ENCODE results near the gene SMYD3. TPM values are rescaled to one million over a fixed set of nuclear protein-coding genes. Genes with fewer than 3 reads are reported as not detected.

Gene SMYD3
- total RNA-seq, 4 donors from 2014 or later, result 33.7 to 105 (median 51.4) TPM

DNA sequence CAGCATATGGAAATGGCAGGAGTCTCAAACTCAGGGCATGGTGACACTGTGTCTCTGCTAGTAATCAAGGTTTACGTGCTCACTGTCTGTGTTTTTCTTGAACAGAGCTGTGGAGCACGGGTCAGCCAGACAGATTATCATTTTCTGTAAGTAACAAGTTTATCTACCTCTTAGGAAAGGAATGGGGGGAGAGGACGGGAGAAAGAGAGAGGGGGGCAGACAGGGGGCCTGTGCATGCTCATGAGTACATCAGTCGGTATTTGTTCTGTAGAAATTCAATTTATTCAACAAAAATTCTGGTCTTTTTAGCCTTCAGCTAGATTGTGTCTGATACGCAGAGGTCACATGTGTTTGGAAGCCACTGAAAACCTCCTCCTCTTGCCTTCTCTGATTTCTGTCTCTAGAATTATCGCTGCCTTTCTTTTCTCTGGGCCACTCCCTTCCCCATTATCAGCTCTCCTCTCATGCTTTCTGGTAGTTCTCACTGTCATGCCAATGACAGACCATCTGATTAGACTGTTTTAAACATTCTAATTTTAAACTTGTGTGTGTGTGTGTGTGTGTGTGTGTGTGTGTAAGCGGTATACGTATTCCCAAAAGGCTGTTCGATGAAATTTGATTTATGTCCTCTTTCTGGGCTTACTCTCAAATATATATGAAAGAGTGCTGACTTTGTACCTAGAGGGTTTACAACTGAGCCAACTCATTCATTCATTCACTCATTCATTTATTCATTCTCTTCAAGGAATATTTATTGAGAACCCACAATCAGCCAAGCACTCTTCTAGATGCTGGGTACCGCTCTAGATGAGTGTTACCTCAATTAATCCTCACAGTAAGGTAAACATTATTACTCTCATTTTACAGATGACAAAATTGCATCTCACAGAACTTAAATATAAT is 715.4 kb downstream of the SMYD3 start:
- no peak for DNase-seq
- H3K27me3 ChIP-seq, result no peaks in the 10 kb centered on the region
- intact Hi-C loops (cut with DNase I), result no loop called here
- H3K4me3 ChIP-seq (replicated peaks in 1 of 3), result no peak overlapping the region
- H3K9me3 ChIP-seq, result no peaks in the 10 kb centered on the region
- TF ChIP-seq POLR2A (IDR thresholded peaks at IDR 0.05) (no peak), CTCF (IDR thresholded peaks at IDR 0.05) (no peak)
- WGBS, 2 donors, result 79 to 82% methylated on average over 10 of the region's 10 CpGs
- H3K36me3 ChIP-seq, result no peaks in the 10 kb centered on the region
- no peak overlapping the region for H3K27ac ChIP-seq
- no peaks in the 10 kb centered on the region for H3K4me1 ChIP-seq

DNA sequence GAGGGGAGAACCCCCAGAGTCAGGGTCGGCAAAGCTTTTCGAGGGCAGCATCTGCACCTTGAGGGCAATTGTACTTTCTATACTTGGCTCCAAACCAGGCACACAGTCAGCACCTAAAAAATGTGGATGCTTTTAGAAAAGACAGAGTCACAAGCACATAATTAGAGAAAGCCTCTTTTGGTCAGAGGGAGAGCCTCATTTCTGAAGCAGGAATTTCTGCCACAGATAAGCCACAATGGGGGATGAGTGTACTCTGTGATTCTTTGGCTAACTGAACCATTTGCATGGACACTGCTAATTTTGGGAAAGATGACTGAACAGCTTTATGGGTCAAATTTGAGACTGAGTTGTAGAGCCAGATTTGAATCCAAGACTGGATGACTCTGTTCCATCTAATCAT is 716.6 kb downstream of the SMYD3 start:
- intact Hi-C loops (cut with DNase I), result no loop called here
- H3K36me3 ChIP-seq, result no peaks in the 10 kb centered on the region
- DNase-seq, result no peak
- no peak overlapping the region for H3K4me3 ChIP-seq (replicated peaks in 1 of 3)
- no peak overlapping the region for H3K27ac ChIP-seq
- no peaks in the 10 kb centered on the region for H3K4me1 ChIP-seq
- WGBS, 2 donors, result 88 to 96% methylated on average over 2 of the region's 2 CpGs
- TF ChIP-seq POLR2A (IDR thresholded peaks at IDR 0.05) (no peak), CTCF (IDR thresholded peaks at IDR 0.05) (no peak)
- H3K9me3 ChIP-seq, result no peaks in the 10 kb centered on the region
- H3K27me3 ChIP-seq, result no peaks in the 10 kb centered on the region

DNA sequence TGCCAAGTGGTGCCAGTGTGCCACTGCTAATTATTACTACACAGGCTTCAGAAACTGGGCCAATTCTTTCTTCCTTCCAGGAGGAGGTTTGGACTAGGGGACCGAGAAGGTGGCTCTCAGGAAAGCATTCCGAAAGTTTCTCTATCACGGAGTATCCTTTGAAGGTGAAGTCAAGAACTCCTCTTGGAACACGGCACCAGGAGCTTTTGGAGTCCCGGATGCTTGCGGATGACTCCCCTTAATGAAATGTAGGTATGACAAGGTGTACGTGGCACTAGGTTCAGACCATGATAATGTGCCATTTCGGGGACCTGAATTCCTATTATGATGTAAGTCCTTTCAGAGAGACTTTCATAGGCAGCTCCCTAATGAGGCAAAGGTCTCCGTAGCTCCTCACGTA is 718.2 kb downstream of the SMYD3 start:
- Histone ChIP-seq H3K4me3 (replicated peaks in 1 of 3) (no peak overlapping the region), H3K9me3 (no peaks in the 10 kb centered on the region), H3K4me1 (no peaks in the 10 kb centered on the region), H3K27me3 (no peaks in the 10 kb centered on the region), H3K36me3 (no peaks in the 10 kb centered on the region), H3K27ac (no peak overlapping the region)
- DNase-seq, result no peak
- intact Hi-C loops (cut with DNase I), result no loop called here
- 96 to 98% methylated on average over 10 of the region's 10 CpGs for WGBS, 2 donors
- TF ChIP-seq CTCF (IDR thresholded peaks at IDR 0.05), result no peak
- TF ChIP-seq POLR2A (IDR thresholded peaks at IDR 0.05), result no peak

GRCh38 chr1:245788269-245788668 is 718.8 kb downstream of the SMYD3 start:
- H3K4me3 ChIP-seq (replicated peaks in 1 of 3), result no peak overlapping the region
- 81 to 92% methylated on average over 3 of the region's 3 CpGs for WGBS, 2 donors
- intact Hi-C loops (cut with DNase I), result no loop called here

More at GRCh38 chr1:245788269-245788668, 718.8 kb downstream of the SMYD3 start:
- Histone ChIP-seq H3K36me3 (no peaks in the 10 kb centered on the region), H3K9me3 (no peaks in the 10 kb centered on the region), H3K4me1 (no peaks in the 10 kb centered on the region), H3K27ac (no peak overlapping the region), H3K27me3 (no peaks in the 10 kb centered on the region)
- no peak for DNase-seq
- TF ChIP-seq CTCF (IDR thresholded peaks at IDR 0.05), result no peak
- TF ChIP-seq POLR2A (IDR thresholded peaks at IDR 0.05), result no peak
